ENCODE data around the gene ING5.
"Not testable (repeated sequence)": the region's sequence is repeated elsewhere in the genome, so short reads cannot be mapped to it uniquely, and the experiment has no call there.

The ING5 gene

GRCh38 chr2:241730671-241731293 lies 28.9 kb downstream of the ING5 start:
- H3K27me3 ChIP-seq (ENCODE audit: insufficient read depth, poor library complexity, severe bottlenecking) = no peaks in the 10 kb centered on the region
- H3K4me3 ChIP-seq (replicated peaks; ENCODE audit: insufficient read depth, low read length) = no peak overlapping the region
- peak; percentile 26 to 66 for DNase-seq (ENCODE audit: low read depth in 1 of 2, low spot score in 1 of 2)
- H3K27ac ChIP-seq (replicated peaks) = peak overlapping the region; percentile 56
- TF ChIP-seq REST (IDR thresholded peaks at IDR 0.05; ENCODE audit: insufficient replicate concordance, low read depth) (no peak), POLR2AphosphoS5 (IDR thresholded peaks at IDR 0.05; ENCODE audit: low read depth) (peak; percentile 73)

- not testable (repeated sequence) for H3K4me3 ChIP-seq (replicated peaks; ENCODE audit: insufficient read depth, low read length); H3K27me3 ChIP-seq (ENCODE audit: insufficient read depth, poor library complexity, severe bottlenecking)
- peak; percentile 26 to 85 for DNase-seq (ENCODE audit: low read depth in 1 of 2, low spot score in 1 of 2)
- H3K27ac ChIP-seq (replicated peaks) = peak overlapping the region; percentile 54
- peak; percentile 24; the same call in 1 of the 2 replicates for TF ChIP-seq POLR2AphosphoS5 (IDR thresholded peaks at IDR 0.05; ENCODE audit: low read depth)
Measured at GRCh38 chr2:241732513-241733186, 30.8 kb downstream of the ING5 start.

GRCh38 chr2:241733391-241734207 lies 31.8 kb downstream of the ING5 start:
- H3K4me3 ChIP-seq (replicated peaks; ENCODE audit: insufficient read depth, low read length) = peak overlapping the region; percentile 42
- no peak for DNase-seq (ENCODE audit: low read depth in 1 of 2, low spot score in 1 of 2)

More at GRCh38 chr2:241733391-241734207, 31.8 kb downstream of the ING5 start:
- peak overlapping the region; percentile 45 for H3K27ac ChIP-seq (replicated peaks)
- TF ChIP-seq CTCF (IDR thresholded peaks at IDR 0.05; ENCODE audit: insufficient read depth, low read length) = no peak
- TF ChIP-seq POLR2AphosphoS5 (IDR thresholded peaks at IDR 0.05; ENCODE audit: low read depth) = no peak
- no peak for TF ChIP-seq GABPA (IDR thresholded peaks at IDR 0.05; ENCODE audit: low read depth)
- no peak for TF ChIP-seq REST (IDR thresholded peaks at IDR 0.05; ENCODE audit: insufficient replicate concordance, low read depth)
- TF ChIP-seq SPI1 (IDR thresholded peaks at IDR 0.05; ENCODE audit: borderline replicate concordance, low read depth) = no peak
- H3K27me3 ChIP-seq (ENCODE audit: insufficient read depth, poor library complexity, severe bottlenecking) = no peaks in the 10 kb centered on the region

Data from HL-60 (cell line).